ENCODE data around the gene ERP44.

The ERP44 gene

GRCh38 chr9:99977033-99977792 is 121.6 kb downstream of the ERP44 start:
- CTCF ChIA-PET, result no interaction called here
- DNase-seq (ENCODE audit: extremely low spot score), result no peak
- TF ChIP-seq PKNOX1 (IDR thresholded peaks at IDR 0.05), result no peak
- TF ChIP-seq FOXM1 (IDR thresholded peaks at IDR 0.05; ENCODE audit: borderline replicate concordance), result no peak
- POLR2A ChIA-PET, result no interaction called here

GRCh38 chr9:99973455-99973854 is 125.3 kb downstream of the ERP44 start:
- TF ChIP-seq CTBP1 (IDR thresholded peaks at IDR 0.05; ENCODE audit: borderline replicate concordance), result no peak
- no peak for TF ChIP-seq HDGF (IDR thresholded peaks at IDR 0.05; ENCODE audit: borderline replicate concordance)
- TF ChIP-seq NFRKB (IDR thresholded peaks at IDR 0.05), result no peak
- TF ChIP-seq FOXA1 (IDR thresholded peaks at IDR 0.05), result no peak
- no peak for TF ChIP-seq PKNOX1 (IDR thresholded peaks at IDR 0.05)
- no peak for TF ChIP-seq ARNT (IDR thresholded peaks at IDR 0.05)
- no peak for TF ChIP-seq FOXK2 (IDR thresholded peaks at IDR 0.05)
- no peak for TF ChIP-seq L3MBTL2 (conservative IDR thresholded peaks at IDR 0.05)
- TF ChIP-seq ZNF384 (IDR thresholded peaks at IDR 0.05), result no peak
- ChIA-PET CTCF (no interaction called here), POLR2A (no interaction called here)
- DNase-seq (ENCODE audit: extremely low spot score), result no peak

- ChIA-PET CTCF (no interaction called here), POLR2A (no interaction called here)
- DNase-seq (ENCODE audit: extremely low spot score), result no peak
- TF ChIP-seq FOXA1 (IDR thresholded peaks at IDR 0.05) (no peak), PKNOX1 (IDR thresholded peaks at IDR 0.05) (no peak), ELF4 (IDR thresholded peaks at IDR 0.05) (no peak), SP1 (IDR thresholded peaks at IDR 0.05) (no peak), SUZ12 (IDR thresholded peaks at IDR 0.05) (no peak), ZNF384 (IDR thresholded peaks at IDR 0.05) (no peak), BHLHE40 (IDR thresholded peaks at IDR 0.05; ENCODE audit: borderline replicate concordance) (no peak), NFRKB (IDR thresholded peaks at IDR 0.05) (no peak)
Observed at GRCh38 chr9:99971410-99971809, 127.4 kb downstream of the ERP44 start.

GRCh38 chr9:99970481-99970880 is 128.3 kb downstream of the ERP44 start:
- ChIA-PET POLR2A (no interaction called here), CTCF (no interaction called here)
- TF ChIP-seq LEF1 (IDR thresholded peaks at IDR 0.05; ENCODE audit: borderline replicate concordance), result no peak
- TF ChIP-seq NFRKB (IDR thresholded peaks at IDR 0.05), result no peak
- no peak for TF ChIP-seq ELF4 (IDR thresholded peaks at IDR 0.05)
- no peak for TF ChIP-seq HDGF (IDR thresholded peaks at IDR 0.05; ENCODE audit: borderline replicate concordance)
- DNase-seq (ENCODE audit: extremely low spot score), result no peak

- no peak for DNase-seq (ENCODE audit: extremely low spot score)
- POLR2A ChIA-PET, result no interaction called here
Observed at GRCh38 chr9:99967457-99967856, 131.3 kb downstream of the ERP44 start.

GRCh38 chr9:99966716-99967115 is 132.1 kb downstream of the ERP44 start:
- CTCF ChIA-PET, result no interaction called here
- POLR2A ChIA-PET, result no interaction called here
- DNase-seq (ENCODE audit: extremely low spot score), result peak; percentile 15
- no peak for TF ChIP-seq LEF1 (IDR thresholded peaks at IDR 0.05; ENCODE audit: borderline replicate concordance)
- TF ChIP-seq TARDBP (IDR thresholded peaks at IDR 0.05), result no peak
- no peak for TF ChIP-seq FOXA1 (IDR thresholded peaks at IDR 0.05)
- TF ChIP-seq FOXK2 (IDR thresholded peaks at IDR 0.05), result no peak
- no peak for TF ChIP-seq ZNF384 (IDR thresholded peaks at IDR 0.05)
- no peak for TF ChIP-seq ARNT (IDR thresholded peaks at IDR 0.05)
- no peak for TF ChIP-seq PKNOX1 (IDR thresholded peaks at IDR 0.05)
- no peak for TF ChIP-seq NFRKB (IDR thresholded peaks at IDR 0.05)
- TF ChIP-seq HDGF (IDR thresholded peaks at IDR 0.05; ENCODE audit: borderline replicate concordance), result no peak
- no peak for TF ChIP-seq FOXM1 (IDR thresholded peaks at IDR 0.05; ENCODE audit: borderline replicate concordance)
- TF ChIP-seq ELF4 (IDR thresholded peaks at IDR 0.05), result no peak
- TF ChIP-seq BHLHE40 (IDR thresholded peaks at IDR 0.05; ENCODE audit: borderline replicate concordance), result no peak
- no peak for TF ChIP-seq L3MBTL2 (conservative IDR thresholded peaks at IDR 0.05)
- no peak for TF ChIP-seq SP1 (IDR thresholded peaks at IDR 0.05)

More at GRCh38 chr9:99967457-99967856, 131.3 kb downstream of the ERP44 start:
- CTCF ChIA-PET, result no interaction called here
- TF ChIP-seq FOXK2 (IDR thresholded peaks at IDR 0.05) (no peak), PKNOX1 (IDR thresholded peaks at IDR 0.05) (peak; percentile 75), TARDBP (IDR thresholded peaks at IDR 0.05) (no peak)

All from HEK293T (cell line).